Retina (tissue), 1 donor: ENCODE measurements around the gene JAZF1.
A peak's percentile ranks its signal among the peaks of the same experiment; 100 is the strongest.

Experiments used
- DNase-seq: peaks from one replicate; pipeline ENCODE4 v3.0.0-alpha.2; 2016

The JAZF1 gene

GRCh38 chr7:28180364-28181147, at the start of gene JAZF1:
Gene JAZF1 (minus strand): TSS chr7:28180795.
- DNase-seq, result peak; percentile 71

DNA sequence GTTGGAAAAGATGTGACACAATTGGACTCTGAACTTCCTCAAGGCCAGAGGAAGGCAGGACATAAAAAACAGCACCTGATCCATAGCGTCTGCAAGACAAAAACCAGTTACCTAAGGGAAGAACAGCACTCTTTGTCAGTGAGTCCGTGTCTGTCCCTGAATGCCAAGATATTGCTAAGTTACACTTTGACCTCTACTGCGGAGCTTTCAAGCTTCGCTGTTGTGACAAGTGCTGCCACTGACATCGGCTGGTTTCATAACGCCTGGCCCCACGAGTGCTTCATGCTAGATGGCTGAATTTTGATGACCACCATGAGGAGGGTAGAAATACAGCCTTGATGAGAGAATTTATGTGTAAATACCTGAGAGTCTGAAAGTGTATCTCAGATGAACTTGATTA, 49.7 kb upstream of the JAZF1 start:
- peak; percentile 7 for DNase-seq

GRCh38 chr7:28228396-28228795, 47.8 kb upstream of the JAZF1 start:
- no peak for DNase-seq

- DNase-seq, result no peak
These were observed 45.4 kb upstream of the JAZF1 start for GRCh38 chr7:28226003-28226402.

DNA sequence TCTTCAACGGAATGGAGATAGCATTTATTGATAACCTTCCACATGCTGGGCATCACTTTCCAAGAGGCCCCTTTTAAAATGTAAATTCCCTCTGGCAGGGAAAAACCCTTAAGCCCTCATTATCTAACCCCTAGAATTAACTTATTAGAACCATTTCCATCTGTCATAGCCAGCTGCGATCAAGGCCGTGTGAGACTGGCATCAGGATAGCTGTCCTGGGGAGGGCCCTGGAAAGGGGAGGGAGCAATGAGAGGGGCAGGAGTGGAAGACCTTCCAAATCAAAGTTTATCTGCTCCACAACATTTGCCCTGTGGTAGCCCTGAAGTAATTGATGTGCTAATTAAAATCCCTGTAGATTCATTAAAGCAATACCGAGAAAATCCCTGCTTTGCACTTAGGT, 45.0 kb upstream of the JAZF1 start:
- DNase-seq, result peak; percentile 14

GRCh38 chr7:28224675-28225074, 44.1 kb upstream of the JAZF1 start:
- DNase-seq, result no peak

DNA sequence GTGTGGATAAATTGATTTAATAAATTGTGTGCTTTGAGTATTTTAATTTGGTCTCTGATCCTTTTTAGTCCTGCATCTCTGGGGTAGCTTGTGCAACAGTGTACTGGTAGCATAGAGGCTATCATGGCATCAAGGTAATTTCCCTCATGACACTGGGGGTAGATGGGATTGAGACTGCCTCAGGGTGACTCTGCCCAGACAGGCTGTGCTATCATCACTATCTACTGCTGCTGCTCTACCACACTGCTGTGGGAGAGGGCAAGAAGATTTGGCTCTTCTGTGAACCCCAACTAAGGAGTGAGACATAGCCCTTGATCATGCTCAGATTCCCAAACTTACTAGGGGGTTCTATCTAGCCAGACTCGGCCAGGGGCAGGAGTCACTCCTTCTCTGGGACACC, 43.6 kb upstream of the JAZF1 start:
- DNase-seq, result no peak

- no peak for DNase-seq
These were observed 42.0 kb upstream of the JAZF1 start for GRCh38 chr7:28222636-28223035.

DNA sequence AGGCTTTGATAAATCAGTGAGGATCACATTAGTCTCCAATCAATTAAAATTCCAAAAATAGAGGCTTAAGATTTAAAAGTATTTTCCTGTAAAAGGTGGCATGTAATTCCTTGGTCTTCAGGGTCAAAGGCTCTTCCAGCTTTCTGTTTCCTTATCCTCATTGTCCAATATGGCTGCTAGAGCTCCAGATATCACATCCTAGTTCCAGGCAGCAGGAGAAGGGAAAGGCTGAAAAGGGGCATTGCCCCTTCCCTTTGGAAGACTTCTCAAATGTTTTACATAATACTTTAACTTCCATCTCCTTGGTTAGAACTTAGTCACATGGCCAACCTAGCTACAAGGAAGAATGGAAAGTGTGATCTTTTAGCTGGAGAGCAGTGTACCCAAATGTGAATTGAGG, 39.2 kb upstream of the JAZF1 start:
- DNase-seq, result no peak

DNA sequence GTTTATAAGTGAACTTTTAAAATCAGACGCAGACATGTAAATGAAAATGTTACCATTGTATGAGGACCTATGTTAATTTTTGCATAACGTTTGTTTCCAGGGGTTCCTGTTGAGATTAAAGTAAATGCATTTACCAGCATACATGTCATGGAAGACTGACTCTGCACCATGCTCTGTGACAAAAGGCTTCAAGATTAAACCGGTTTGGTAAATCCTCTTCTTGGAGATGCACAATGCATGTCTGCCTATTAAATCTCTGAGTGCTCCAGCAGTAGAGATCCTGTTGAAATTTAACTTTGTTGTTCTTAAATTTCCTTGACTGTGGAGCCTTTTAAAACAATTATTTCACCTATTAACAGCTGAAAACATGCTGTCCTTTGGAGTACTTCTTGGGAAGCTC, 36.5 kb upstream of the JAZF1 start:
- no peak for DNase-seq

DNA sequence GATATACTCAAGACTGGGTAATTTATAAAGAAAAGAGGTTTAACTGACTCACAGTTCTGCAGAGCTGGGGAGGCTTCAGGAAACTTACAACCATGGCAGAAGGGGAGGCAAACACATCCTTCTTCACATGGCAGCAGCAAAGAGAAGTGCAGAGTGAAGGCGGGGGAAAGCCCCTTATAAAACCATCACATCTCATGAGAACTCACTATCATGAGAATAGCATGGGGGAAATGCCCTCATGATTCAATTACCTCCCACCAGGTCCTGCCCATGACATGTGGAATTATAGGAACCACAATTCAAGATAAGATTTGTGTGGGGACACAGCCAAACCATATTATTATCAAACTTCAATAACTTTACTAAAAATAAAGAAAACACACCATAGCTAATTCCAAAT, 30.4 kb upstream of the JAZF1 start:
- no peak for DNase-seq

GRCh38 chr7:28208506-28208905, 27.9 kb upstream of the JAZF1 start:
- no peak for DNase-seq

DNA sequence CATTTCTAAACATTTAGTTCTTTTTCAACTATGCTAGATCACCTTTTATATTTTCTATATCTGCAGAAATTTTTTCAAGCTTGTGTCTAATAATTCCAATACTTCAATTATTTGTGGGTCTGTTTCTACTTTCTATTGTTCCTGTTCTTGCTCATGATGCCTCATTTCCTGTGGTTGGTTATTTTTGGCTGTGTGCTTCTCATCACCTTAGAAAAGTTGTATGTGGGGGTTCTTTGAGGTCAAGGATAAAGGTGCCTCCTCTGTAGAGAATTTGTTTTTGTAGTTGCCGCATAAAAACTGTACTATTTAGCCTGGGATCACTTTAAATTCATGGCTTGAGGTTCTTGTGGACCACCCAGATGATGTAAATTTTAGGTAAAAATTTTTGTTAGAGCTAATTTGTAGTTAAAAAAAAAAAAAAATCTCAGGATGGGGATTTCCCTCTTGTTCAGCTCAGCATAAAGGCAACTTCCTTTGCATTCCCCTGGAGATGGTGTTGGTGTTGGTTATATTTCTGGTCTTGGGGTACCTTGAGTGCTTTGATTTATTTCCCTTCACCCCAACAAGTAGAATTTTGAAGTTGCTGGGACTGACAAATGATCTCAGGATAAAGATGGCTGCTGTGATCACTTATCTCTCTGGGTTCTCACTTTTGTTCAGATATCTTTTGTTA, 27.0 kb upstream of the JAZF1 start:
- no peak for DNase-seq

DNA sequence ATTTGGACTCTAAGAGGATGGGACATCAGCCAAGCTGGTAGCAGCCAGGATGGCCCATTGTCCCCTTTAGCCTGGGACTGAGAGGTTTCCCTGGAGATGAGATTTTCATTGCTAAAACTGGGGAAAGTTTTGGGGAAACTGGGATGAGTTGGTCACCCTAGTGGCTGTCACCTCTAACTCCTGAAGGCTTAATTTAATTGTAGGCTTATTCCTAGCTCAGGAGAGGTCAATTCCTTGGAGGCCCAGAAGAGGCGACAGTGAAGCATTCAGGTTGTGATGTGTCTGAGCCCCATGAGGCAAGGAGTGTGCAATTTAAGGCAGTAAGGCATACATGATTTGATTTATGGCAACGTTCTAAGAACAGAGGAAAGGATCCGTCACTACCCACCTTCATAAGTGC, 24.9 kb upstream of the JAZF1 start:
- DNase-seq, result no peak

GRCh38 chr7:28203508-28204240, 23.1 kb upstream of the JAZF1 start:
- no peak for DNase-seq

DNA sequence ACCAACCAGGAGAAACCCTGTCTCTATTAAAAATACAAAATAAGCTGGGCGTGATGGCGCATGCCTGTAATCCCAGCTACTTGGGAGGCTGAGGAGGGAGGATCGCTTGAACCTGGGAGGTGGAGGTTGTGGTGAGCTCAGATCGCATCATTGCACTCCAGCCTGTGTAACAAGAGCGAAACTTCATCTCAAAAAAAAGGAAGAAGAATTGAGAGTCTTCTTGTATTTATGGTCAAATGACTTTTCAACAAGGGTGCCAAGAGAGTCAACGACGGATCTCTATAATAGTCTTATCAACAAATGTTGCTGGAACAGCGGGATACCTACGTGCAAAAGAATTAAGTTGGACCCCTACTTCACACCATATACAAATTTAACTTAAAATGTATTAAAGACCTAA, 21.6 kb upstream of the JAZF1 start:
- no peak for DNase-seq

DNA sequence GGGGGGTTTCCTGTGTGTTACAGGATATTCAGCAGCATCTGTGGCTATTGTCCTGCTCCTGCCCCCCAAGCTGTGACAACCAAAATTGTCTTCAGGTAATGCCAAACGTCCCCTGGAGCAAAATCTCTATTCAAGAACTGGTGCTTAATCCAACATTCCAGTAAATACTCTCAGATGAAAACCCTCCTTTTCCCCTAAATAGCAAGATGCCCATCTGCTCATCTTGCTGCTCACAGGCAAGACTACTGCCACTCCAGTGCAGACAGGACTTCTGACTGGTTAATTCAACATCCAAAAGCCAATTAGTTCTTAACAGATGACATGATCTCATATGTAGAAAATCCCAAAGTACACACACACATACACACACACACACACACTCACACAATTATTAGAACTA, 20.5 kb upstream of the JAZF1 start:
- DNase-seq, result no peak

- DNase-seq, result no peak
These were observed 20.0 kb upstream of the JAZF1 start for GRCh38 chr7:28200598-28200997.

- DNase-seq, result no peak
These were observed 18.5 kb upstream of the JAZF1 start for GRCh38 chr7:28199021-28199510.

- no peak for DNase-seq
These were observed 15.5 kb upstream of the JAZF1 start for GRCh38 chr7:28195910-28196620.

DNA sequence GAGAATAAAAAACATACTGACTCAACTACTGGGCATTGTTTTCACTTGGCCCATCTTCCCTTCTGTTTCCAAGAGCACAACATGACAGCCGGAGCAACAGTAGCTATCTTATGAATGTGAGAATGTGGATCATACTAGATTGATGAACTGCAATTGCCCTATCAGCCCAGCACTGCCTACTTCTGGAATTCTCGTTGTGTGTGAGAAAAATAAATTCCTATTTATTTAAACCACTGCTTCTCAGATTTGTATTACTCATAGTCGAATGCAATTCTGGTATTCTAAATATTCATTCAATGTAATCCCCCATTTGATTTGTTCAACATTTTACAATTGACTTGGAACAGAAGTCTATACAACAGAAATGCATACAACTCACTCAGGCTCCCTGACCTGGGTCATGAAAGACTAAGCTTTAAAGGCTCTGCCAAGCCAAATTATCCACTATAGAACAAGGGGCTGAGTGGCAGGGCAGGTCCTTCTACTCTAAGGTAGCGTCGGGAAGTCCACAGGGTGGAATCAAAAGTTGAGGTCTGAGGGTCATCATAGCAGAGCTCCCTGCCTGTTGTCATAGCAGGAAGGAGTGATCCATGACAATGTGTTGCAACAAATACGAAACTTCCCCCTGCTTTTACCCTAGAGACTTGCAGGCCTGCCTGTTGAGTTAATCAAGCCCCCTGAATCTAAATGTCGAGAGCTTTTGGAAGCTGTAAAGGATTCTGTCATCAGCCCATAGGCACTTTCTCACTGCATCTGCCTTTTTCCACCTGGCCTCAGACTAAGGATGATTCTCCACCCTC, 12.4 kb upstream of the JAZF1 start:
- DNase-seq, result no peak

- no peak for DNase-seq
These were observed 11.2 kb upstream of the JAZF1 start for GRCh38 chr7:28191751-28192150.
